Activated CD4-positive, alpha-beta T cell treated with anti-CD3 and anti-CD28 coated beads, Interleukin-2, amount 10 ng/mL, durations not matched to agents 7 days and 5 days (primary cell): ENCODE measurements around the gene MAN1B1. TPM values are rescaled to one million over a fixed set of nuclear protein-coding genes. Genes with fewer than 3 reads are reported as not detected.

Source experiments
- CTCF ChIA-PET: fragments of 350-600 bp; sonication (Branson Sonifier 250); formaldehyde crosslinking; loops from one replicate; lab custom pipeline; 2021; ENCODE audit warnings: antibody characterized with exemption; lab: Charles Lee
- POLR2A ChIA-PET: fragments of 350-600 bp; sonication (Branson Sonifier 250); formaldehyde crosslinking; loops from one replicate; lab custom pipeline; 2021; ENCODE audit warnings: antibody characterized with exemption; lab: Charles Lee
- DNase-seq: peaks from one replicate; pipeline ENCODE4 v3.0.0-alpha.2; 2020
- H3K27ac Mint-ChIP-seq: one replicate; pipeline ENCODE4 v1.8.0; 2021; ENCODE audit warnings: mild to moderate bottlenecking, moderate library complexity, mixed read lengths
- H3K27me3 Mint-ChIP-seq: one replicate; pipeline ENCODE4 v1.8.0; 2021; ENCODE audit warnings: mixed read lengths
- H3K36me3 Mint-ChIP-seq: one replicate; pipeline ENCODE4 v1.8.0; 2021; ENCODE audit warnings: low read depth, mixed read lengths
- H3K4me1 Mint-ChIP-seq: one replicate; pipeline ENCODE4 v1.8.0; 2021; ENCODE audit warnings: mixed read lengths
- H3K4me3 Mint-ChIP-seq: one replicate; pipeline ENCODE4 v1.8.0; 2021; ENCODE audit warnings: mild to moderate bottlenecking, moderate library complexity, mixed read lengths
- H3K9me3 Mint-ChIP-seq: one replicate; pipeline ENCODE4 v1.8.0; 2021; ENCODE audit warnings: mixed read lengths
- total RNA-seq, 2 experiments: library from RNA; stranded (reverse); gene quantifications; one replicate each; pipeline ENCODE4 v1.2.3, GENCODE V29; 2021

The MAN1B1 gene
- total RNA-seq, 2 experiments from 2014 or later: 43.0 to 55.0 TPM

DNA sequence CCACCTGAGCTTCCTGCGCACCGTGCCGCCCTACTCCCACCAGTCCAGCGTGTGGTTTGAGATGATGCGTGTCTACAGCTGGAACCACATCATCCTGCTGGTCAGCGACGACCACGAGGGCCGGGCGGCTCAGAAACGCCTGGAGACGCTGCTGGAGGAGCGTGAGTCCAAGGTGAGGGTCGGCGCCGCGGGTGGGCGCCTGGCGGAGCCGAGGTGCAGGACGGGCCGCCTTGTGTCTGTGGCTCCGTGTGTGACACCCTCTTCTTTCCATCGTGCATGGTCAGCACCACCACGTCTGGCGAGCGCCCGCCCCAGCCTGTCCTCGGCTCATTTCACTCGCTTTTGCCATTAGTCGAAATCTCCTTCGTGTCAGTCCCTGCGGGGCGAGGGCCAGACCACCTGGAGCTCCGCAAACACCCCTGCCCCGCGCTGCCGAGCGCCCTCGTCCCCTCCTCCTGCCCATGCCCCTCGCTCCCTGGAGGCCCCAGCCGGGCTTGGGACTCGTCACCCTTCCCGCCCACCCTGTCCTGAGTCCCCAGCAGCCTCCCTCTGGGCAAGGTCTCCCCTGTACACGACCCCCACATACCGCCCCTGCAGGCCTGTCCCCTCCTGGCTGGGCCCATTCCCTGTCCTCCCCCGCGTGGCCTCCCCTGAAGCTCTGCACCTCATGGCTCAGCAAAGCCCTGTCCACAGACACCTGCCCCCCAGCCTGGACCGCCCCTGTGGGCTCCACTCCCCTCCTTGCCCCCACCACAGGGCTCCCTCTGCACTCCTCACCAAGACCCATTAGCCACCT, 59.1 kb downstream of the MAN1B1 start:
- no peaks in the 10 kb centered on the region for H3K9me3 Mint-ChIP-seq
- peaks cover 7% of the 10 kb centered on the region for H3K4me1 Mint-ChIP-seq
- CTCF ChIA-PET: no interaction called here
- peaks cover 14% of the 10 kb centered on the region for H3K27me3 Mint-ChIP-seq
- no peak overlapping the region for H3K4me3 Mint-ChIP-seq
- POLR2A ChIA-PET: no interaction called here
- H3K36me3 Mint-ChIP-seq: no peaks in the 10 kb centered on the region
- no peak for DNase-seq
- no peak overlapping the region for H3K27ac Mint-ChIP-seq

DNA sequence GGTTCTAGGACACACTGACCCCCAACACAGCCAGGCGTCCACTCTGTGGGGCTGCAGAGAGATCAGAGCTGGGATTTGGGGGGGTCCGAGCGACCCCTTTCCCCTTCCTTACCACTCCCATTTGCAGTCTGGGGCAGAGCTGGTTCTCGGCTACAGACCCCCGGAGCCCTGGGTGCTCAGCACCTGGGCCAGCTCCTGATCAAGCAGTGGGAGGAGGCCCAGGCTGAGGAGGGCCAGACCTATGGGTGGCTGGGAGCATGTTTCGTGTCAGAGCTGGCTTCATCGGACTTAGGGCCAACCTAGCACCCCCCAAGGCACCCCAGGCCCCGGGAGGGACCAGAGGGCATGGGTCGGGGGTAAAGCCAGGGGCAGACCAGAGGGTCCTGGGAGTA, 59.7 kb downstream of the MAN1B1 start:
- Mint-ChIP-seq H3K9me3 (no peaks in the 10 kb centered on the region), H3K27me3 (peaks cover 11% of the 10 kb centered on the region), H3K36me3 (no peaks in the 10 kb centered on the region), H3K27ac (no peak overlapping the region), H3K4me1 (peaks cover 6% of the 10 kb centered on the region), H3K4me3 (no peak overlapping the region)
- POLR2A ChIA-PET: no interaction called here
- CTCF ChIA-PET: no interaction called here
- DNase-seq: no peak

DNA sequence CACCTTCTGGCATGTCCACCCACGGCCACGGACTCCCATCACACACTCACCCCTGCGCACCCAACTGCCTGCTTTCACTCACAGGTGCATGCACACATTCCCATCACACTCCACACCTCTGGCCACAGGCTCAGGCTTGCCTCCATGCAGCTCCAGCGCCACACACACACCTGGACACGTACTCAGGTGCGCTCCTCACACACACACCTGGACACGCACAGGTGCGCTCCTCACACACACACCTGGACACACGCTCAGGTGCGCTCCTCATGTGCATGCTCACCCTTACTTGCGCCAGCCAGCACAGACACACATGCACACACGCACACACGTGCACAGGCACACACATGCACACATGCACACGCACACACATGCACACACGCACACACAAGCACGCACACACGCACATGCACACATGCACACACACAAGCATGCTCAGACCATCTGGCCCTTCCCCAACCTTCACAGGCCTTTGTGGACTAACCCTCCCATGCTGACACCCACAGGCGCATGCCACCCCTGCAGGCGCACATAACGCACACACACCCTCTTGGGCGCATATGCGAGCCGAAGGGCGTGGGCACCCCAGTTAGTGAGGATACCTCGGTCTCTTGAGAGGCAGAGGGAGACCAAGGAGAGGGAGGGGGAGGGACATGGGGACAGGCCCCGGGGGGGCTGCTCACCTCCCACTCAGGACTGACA, 60.5 kb downstream of the MAN1B1 start:
- DNase-seq: no peak
- peaks cover 5% of the 10 kb centered on the region for H3K27me3 Mint-ChIP-seq
- H3K4me1 Mint-ChIP-seq: peaks cover 4% of the 10 kb centered on the region
- no peak overlapping the region for H3K27ac Mint-ChIP-seq
- CTCF ChIA-PET: no interaction called here
- H3K36me3 Mint-ChIP-seq: no peaks in the 10 kb centered on the region
- no peak overlapping the region for H3K4me3 Mint-ChIP-seq
- no peaks in the 10 kb centered on the region for H3K9me3 Mint-ChIP-seq
- POLR2A ChIA-PET: no interaction called here

DNA sequence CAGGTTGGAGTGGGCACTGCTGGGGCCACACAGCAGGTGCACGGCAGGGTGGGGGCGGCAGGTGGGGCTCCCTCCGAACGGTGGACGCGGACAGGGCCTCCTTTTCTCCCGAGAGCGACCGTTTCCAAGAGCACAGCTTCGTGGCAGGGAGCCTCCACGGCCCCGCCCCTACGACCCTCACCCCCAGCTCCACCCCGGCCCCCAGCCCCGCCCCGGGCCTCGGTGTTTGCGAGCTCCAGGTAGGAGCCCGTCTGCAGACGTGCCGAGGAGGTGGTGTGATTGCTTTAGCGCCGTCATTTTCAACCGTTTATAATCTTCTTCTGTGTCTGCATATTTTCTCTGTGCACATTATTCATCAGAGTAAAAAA, 61.0 kb downstream of the MAN1B1 start:
- ChIA-PET POLR2A (no interaction called here), CTCF (no interaction called here)
- Mint-ChIP-seq H3K27ac (no peak overlapping the region), H3K27me3 (peaks cover 3% of the 10 kb centered on the region), H3K9me3 (no peaks in the 10 kb centered on the region), H3K4me1 (peaks cover 4% of the 10 kb centered on the region), H3K4me3 (no peak overlapping the region), H3K36me3 (no peaks in the 10 kb centered on the region)
- DNase-seq: no peak

DNA sequence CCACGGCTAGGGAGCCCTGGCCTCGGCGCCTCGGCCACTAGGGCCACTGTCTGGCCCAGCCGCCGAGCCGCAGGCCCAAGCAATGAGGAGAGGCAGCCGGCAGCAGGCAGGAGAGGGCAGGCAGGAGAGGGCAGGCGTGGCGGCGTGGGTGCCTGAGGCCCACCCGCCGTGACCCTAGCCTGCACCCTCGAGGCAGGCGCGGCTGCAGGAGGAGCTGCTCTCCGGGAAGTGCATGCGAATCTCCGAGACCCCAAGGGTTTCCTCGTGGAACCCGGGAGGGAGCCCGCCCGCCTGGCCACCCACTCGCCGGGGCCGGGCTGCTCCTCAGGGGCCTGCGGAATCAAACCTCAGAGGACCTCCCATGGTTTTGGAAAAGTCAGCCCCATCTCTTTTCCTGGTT, 61.5 kb downstream of the MAN1B1 start:
- Mint-ChIP-seq H3K4me3 (no peak overlapping the region), H3K27ac (no peak overlapping the region), H3K27me3 (peaks cover 3% of the 10 kb centered on the region), H3K9me3 (no peaks in the 10 kb centered on the region), H3K4me1 (peaks cover 4% of the 10 kb centered on the region), H3K36me3 (no peaks in the 10 kb centered on the region)
- ChIA-PET POLR2A (no interaction called here), CTCF (no interaction called here)
- no peak for DNase-seq

DNA sequence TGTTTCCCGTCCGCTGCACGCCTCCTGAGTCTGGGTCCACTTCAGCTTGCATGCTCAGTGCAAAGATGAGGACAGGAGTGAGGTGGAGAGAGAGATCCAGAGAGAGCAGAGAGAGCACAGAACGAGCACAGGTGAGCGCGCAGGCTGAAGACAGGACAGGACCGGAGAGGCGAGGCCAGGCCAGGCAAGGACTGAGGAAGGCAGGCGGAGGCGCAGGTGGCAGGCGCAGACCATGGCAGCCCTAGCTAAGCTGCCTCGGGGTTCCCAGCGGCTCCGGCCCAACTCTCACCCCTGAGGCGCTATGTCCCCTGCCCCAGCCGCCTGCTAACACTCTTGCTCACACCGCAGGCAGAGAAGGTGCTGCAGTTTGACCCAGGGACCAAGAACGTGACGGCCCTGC, 61.9 kb downstream of the MAN1B1 start:
- ChIA-PET CTCF (interaction anchor here (1.1 to 2.5 kb wide), 3 partner anchors 9 to 19 kb away, joined by 3 to 10 read pairs (median 9); partner anchors contain the start of gene GRIN1), POLR2A (no interaction called here)
- DNase-seq: no peak
- peaks cover 4% of the 10 kb centered on the region for H3K4me1 Mint-ChIP-seq
- H3K36me3 Mint-ChIP-seq: no peaks in the 10 kb centered on the region
- H3K4me3 Mint-ChIP-seq: no peak overlapping the region
- no peak overlapping the region for H3K27ac Mint-ChIP-seq
- peaks cover 3% of the 10 kb centered on the region for H3K27me3 Mint-ChIP-seq
- no peaks in the 10 kb centered on the region for H3K9me3 Mint-ChIP-seq

DNA sequence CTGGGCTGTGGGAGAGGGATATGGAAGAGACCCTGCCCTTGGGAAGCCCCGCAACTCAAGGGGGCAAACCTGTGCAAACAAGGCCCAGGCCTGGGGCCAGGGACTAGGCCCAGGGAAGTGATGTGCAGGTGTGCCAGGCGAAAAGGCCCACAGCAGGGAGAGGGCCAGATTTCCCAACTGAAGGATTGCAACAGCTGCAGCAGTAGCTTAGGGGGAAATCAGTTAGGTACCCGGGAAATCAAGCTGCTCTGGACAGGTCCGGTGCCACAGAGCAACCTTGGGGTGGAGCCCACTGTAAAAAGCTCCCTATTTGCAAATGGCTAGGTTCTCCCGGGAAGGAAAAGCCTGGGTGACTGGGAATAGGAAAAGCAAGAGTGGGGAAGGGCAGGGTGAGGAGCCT, 62.6 kb downstream of the MAN1B1 start:
- Mint-ChIP-seq H3K4me1 (peaks cover 4% of the 10 kb centered on the region), H3K36me3 (no peaks in the 10 kb centered on the region), H3K27ac (no peak overlapping the region), H3K4me3 (no peak overlapping the region), H3K27me3 (peaks cover 3% of the 10 kb centered on the region), H3K9me3 (no peaks in the 10 kb centered on the region)
- no peak for DNase-seq
- ChIA-PET POLR2A (no interaction called here), CTCF (interaction anchor here (0.9 to 2.5 kb wide), 7 partner anchors 9 to 362 kb away, joined by 3 to 10 read pairs (median 4); partner anchors contain the start of genes GRIN1 and MAN1B1)

DNA sequence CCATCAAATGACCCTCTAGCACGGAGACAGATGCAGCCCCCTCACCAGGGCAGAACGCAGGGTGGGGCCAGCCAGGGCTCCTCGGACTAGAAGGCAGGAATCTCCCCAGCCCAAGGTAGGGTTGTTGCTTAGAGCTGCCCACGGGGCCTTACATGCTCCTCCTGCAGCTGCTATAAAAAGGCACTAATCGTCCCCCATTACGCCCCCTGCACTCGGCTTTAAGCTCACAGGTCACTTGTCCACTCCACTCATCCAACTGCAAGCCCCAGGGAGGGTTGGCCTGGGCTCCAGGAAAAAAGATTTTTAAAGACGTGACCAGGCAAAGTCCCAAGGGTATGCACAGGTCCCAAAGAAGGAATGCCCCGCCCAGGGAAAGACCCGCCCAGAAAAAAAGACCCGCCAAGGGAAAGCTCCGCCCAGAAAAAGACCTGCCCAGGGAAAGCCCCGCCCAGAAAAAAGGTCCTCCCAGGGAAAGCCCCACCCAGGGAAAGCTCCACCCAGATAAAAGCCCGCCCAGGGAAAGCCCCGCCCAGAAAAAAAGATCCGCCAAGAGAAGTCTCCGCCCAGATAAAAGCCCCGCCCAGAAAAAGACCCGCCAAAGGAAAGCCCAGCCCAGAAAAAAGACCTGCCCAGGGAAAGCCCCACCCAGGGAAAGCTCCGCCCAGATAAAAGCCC, 63.3 kb downstream of the MAN1B1 start:
- H3K4me3 Mint-ChIP-seq: no peak overlapping the region
- H3K36me3 Mint-ChIP-seq: no peaks in the 10 kb centered on the region
- H3K27ac Mint-ChIP-seq: no peak overlapping the region
- POLR2A ChIA-PET: no interaction called here
- no peak for DNase-seq
- H3K9me3 Mint-ChIP-seq: no peaks in the 10 kb centered on the region
- CTCF ChIA-PET: interaction anchor here (0.9 to 2.5 kb wide), 9 partner anchors 8 to 363 kb away, joined by 3 to 10 read pairs (median 4); partner anchors contain the start of genes GRIN1 and MAN1B1
- peaks cover 4% of the 10 kb centered on the region for H3K4me1 Mint-ChIP-seq
- peaks cover 5% of the 10 kb centered on the region for H3K27me3 Mint-ChIP-seq

DNA sequence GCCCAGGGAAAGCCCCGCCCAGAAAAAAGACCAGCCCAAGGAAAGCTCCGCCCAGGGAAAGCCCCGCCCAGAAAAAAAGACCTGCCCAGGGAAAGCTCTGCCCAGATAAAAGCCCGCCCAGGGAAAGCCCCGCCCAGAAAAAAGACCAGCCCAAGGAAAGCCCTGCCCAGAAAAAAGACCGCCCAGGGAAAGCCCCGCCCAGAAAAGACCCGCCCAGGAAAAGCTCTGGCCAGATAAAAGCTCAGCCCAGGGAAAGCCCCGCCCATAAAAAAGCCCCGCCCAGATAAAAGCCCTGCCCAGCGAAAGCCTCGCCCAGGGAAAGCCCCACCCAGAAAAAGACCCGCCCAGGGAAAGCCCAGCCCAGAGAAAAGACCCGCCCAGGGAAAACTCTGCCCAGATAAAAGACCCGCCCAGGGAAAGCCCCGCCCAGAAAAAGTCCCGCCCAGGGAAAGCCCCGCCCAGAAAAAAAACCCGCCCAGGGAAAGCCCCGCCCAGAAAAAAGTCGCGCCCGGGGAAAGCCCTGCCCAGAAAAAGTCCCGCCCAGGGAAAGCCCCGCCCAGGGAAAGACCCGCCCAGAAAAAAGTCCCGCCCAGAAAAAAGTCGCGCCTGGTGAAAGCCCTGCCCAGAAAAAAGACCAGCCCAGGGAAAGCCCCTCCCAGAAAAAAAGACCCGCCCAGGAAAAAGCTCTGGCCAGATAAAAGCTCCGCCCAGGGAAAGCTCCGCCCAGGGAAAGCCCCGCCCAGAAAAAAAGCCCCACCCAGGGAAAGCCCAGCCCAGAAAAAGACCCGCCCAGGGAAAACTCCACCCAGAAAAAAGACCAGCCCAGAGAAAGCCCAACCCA, 64.1 kb downstream of the MAN1B1 start:
- no peak overlapping the region for H3K27ac Mint-ChIP-seq
- peak; percentile 40 for DNase-seq
- POLR2A ChIA-PET: no interaction called here

DNA sequence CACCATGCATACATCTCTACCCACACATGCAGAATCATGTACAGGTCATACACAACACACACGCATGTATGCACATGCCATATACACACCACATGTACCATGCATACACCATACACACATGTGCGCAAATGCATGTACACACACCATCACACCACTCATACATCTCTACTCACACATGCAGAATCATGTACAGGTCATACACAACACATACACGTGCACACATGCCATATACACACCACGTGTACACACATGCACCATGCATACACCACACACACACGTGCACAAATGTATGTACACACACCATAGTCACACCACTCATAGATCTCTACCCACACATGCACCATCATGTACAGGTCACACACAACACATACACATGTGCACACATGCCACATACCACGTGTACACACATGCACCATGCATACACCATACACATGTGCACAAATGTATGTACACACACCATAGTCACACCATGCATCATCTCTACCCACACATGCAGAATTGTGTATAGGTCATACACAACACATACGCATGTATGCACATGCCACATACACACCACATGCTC, 66.1 kb downstream of the MAN1B1 start:
- Mint-ChIP-seq H3K4me3 (no peak overlapping the region), H3K4me1 (peaks cover 14% of the 10 kb centered on the region), H3K27ac (no peak overlapping the region), H3K36me3 (no peaks in the 10 kb centered on the region), H3K27me3 (peaks cover 9% of the 10 kb centered on the region), H3K9me3 (no peaks in the 10 kb centered on the region)
- ChIA-PET CTCF (no interaction called here), POLR2A (no interaction called here)
- no peak for DNase-seq

More for the DNA sequence above, 64.1 kb downstream of the MAN1B1 start:
- no peaks in the 10 kb centered on the region for H3K36me3 Mint-ChIP-seq
- peaks cover 5% of the 10 kb centered on the region for H3K27me3 Mint-ChIP-seq
- H3K4me3 Mint-ChIP-seq: no peak overlapping the region
- no peaks in the 10 kb centered on the region for H3K9me3 Mint-ChIP-seq
- H3K4me1 Mint-ChIP-seq: peaks cover 4% of the 10 kb centered on the region
- CTCF ChIA-PET: interaction anchor here (1.2 to 2.5 kb wide), 6 partner anchors 12 to 364 kb away, joined by 4 to 10 read pairs (median 4); partner anchors contain the start of gene GRIN1

DNA sequence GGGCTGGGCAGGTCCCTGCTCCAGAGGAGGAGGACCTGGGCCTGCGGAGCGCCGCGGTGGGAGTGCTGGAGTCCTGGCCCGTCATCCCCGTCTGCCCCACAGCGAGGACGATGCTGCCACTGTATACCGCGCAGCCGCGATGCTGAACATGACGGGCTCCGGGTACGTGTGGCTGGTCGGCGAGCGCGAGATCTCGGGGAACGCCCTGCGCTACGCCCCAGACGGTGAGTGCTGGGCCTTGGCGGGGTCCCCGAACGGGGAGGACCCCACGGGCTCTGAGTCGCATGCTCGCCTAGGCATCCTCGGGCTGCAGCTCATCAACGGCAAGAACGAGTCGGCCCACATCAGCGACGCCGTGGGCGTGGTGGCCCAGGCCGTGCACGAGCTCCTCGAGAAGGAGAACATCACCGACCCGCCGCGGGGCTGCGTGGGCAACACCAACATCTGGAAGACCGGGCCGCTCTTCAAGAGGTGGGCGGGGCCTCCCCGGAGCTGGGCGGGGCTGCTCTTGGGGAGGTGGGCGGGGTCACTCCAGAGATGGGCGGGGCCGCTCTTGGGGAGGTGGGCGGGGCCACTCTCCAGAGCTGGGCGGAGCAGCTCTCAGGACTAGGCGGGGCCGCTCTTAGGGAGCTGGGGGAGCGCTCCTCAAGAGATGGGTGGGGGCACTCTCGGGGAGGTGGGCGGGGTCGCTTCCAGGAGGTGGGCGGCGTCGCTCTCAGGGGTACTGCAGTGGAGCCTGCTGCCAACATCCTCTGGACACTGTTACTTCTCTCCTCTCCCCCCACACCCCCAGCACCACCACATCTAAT, 70.0 kb downstream of the MAN1B1 start:
- Mint-ChIP-seq H3K36me3 (no peaks in the 10 kb centered on the region), H3K27ac (no peak overlapping the region)

More for the DNA sequence above, 70.0 kb downstream of the MAN1B1 start:
- Mint-ChIP-seq H3K27me3 (peaks cover 28% of the 10 kb centered on the region), H3K4me1 (peaks cover 22% of the 10 kb centered on the region), H3K4me3 (peak overlapping the region; percentile 43), H3K9me3 (no peaks in the 10 kb centered on the region)
- peak; percentile 52 for DNase-seq
- POLR2A ChIA-PET: no interaction called here
- CTCF ChIA-PET: interaction anchor here (0.6 to 1.4 kb wide), 10 partner anchors 13 to 1116 kb away, joined by 3 to 5 read pairs (median 3); partner anchors contain the start of genes ANAPC2, NOXA1, NRARP and SSNA1
